Thymus (tissue), 11 donors: Measurements from ENCODE around the gene STK38L. TPM values are rescaled to one million over a fixed set of nuclear protein-coding genes. Genes with fewer than 3 reads are reported as not detected.

Experiments
- DNase-seq, 9 donors: peaks; one replicate each; pipeline ENCODE4 v3.0.0-alpha.2; 2013; ENCODE audit warnings: low spot score in 9 of 9, low read depth in 6 of 9, missing footprints in 1 of 9
- H3K27ac ChIP-seq, 2 donors: one replicate each; pipeline ENCODE4 v1.5.1; 2013; ENCODE audit warnings: control low read depth in 1 of 2, low read depth in 1 of 2, low read length in 1 of 2, mild to moderate bottlenecking in 1 of 2, moderate library complexity in 1 of 2
- H3K27me3 ChIP-seq, 2 donors: one replicate each; pipeline ENCODE4 v1.5.1; 2013; ENCODE audit warnings: low read length in 1 of 2; ENCODE audit not compliant: control insufficient read depth in 2 of 2, insufficient read depth in 1 of 2
- H3K36me3 ChIP-seq, 2 donors: one replicate each; pipeline ENCODE4 v1.5.1; 2013; ENCODE audit warnings: low read length in 1 of 2, mild to moderate bottlenecking in 1 of 2, moderate library complexity in 1 of 2; ENCODE audit not compliant: control insufficient read depth in 2 of 2, insufficient read depth in 2 of 2
- H3K4me1 ChIP-seq, 2 donors: one replicate each; pipeline ENCODE4 v1.5.1; 2013; ENCODE audit warnings: low read length in 2 of 2; ENCODE audit not compliant: control insufficient read depth in 2 of 2, insufficient read depth in 2 of 2
- H3K4me3 ChIP-seq, 2 donors: one replicate each; pipeline ENCODE4 v1.5.1; 2013; ENCODE audit warnings: low read length in 2 of 2, control low read depth in 1 of 2, mild to moderate bottlenecking in 1 of 2
- H3K9me3 ChIP-seq, 2 donors: one replicate each; pipeline ENCODE4 v1.5.1; 2013; ENCODE audit warnings: low read length in 1 of 2, mild to moderate bottlenecking in 1 of 2; ENCODE audit not compliant: control insufficient read depth in 2 of 2, insufficient read depth in 1 of 2
- WGBS: extraction: QIAGEN DNeasy Blood & Tissue Kit; methylation state at CpG from one replicate; pipeline ENCODE4 v1.1.7; 2013; 5-methylcytosine and 5-hydroxymethylcytosine counted together
- polyA plus RNA-seq: library from polyadenylated mRNA; stranded (reverse); fragments of 200-250 nt; gene quantifications from one replicate; pipeline ENCODE4 v1.2.3, GENCODE V29; 2013
- total RNA-seq: library from RNA; stranded (reverse); fragments of 120-200 nt; gene quantifications from one replicate; pipeline ENCODE4 v1.2.4, GENCODE V29; 2013
- donor health status: healthy.

The STK38L gene
- total and polyA plus RNA-seq, 2 donors: 21.8 to 35.6 TPM

DNA sequence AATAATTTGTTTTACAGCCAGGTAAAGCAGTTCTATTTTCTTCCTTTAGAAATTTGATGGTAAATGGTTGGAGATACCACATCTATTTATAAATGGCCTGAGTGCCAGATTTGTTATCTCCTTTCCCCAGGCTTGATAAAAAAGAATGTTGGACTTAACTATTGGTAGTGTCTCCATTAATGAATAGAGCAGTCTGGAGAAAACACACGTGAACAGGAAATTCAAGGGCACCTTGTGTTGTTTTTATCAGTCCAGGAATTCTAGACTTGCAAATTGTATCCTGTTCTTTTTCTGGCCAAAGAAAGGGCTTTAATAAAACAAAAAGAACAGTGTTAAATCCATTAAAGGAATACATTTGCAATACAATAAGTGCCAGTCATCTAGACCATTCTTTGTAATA lies 47.8 kb downstream of the STK38L start:
- no peaks in the 10 kb centered on the region for H3K36me3 ChIP-seq
- DNase-seq: no peak
- WGBS: 68% methylated on average over 1 of the region's 1 CpG
- no peaks in the 10 kb centered on the region for H3K9me3 ChIP-seq
- H3K4me3 ChIP-seq: no peak overlapping the region
- no peaks in the 10 kb centered on the region for H3K4me1 ChIP-seq
- no peak overlapping the region for H3K27ac ChIP-seq
- no peaks in the 10 kb centered on the region for H3K27me3 ChIP-seq

DNA sequence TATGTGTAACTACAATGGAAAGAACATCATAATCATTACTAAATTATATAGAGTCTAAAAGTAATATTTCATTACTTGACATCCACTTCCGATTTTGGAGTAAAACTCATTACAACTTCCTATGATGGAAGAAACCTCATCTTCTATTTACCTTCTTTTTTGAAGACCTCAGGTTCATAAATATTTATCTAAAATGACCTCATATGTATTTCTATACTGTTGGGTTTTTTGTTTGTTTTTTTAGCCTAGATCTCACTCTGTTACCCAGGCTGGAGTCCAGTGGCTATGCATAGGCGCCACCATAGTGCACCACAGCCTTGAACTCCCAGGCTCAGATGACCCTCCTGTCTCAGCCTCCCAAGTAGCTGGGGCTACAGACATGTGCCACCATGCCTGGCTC lies 48.6 kb downstream of the STK38L start:
- Histone ChIP-seq H3K36me3 (no peaks in the 10 kb centered on the region), H3K4me3 (no peak overlapping the region), H3K9me3 (no peaks in the 10 kb centered on the region), H3K4me1 (no peaks in the 10 kb centered on the region), H3K27ac (no peak overlapping the region), H3K27me3 (no peaks in the 10 kb centered on the region)
- no peak for DNase-seq
- 97% methylated on average over 2 of the region's 2 CpGs for WGBS

DNA sequence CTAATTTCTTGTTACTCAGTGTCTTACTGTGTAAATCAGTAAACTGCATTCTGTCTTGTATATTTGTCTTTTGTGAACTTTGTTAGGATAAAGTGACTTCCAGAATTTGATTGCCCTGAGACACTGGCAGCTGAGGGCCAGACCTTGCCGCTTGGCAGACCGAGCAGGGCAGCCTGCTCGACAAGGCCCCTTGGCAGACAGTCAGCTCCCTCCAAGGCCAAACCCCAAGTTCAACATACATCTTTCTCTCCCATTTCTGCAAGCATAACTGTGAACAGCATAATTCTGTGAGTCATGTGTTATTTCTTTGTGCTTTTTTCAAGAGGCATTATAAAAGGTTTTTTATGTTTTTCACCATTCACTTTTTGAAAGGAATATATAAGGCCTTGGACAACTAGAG lies 49.4 kb downstream of the STK38L start:
- WGBS: 90% methylated on average over 3 of the region's 3 CpGs
- Histone ChIP-seq H3K4me1 (no peaks in the 10 kb centered on the region), H3K27ac (no peak overlapping the region), H3K27me3 (no peaks in the 10 kb centered on the region), H3K9me3 (no peaks in the 10 kb centered on the region), H3K36me3 (peaks cover 0 to under 1% of the 10 kb centered on the region in 2 donors), H3K4me3 (no peak overlapping the region)
- no peak for DNase-seq

DNA sequence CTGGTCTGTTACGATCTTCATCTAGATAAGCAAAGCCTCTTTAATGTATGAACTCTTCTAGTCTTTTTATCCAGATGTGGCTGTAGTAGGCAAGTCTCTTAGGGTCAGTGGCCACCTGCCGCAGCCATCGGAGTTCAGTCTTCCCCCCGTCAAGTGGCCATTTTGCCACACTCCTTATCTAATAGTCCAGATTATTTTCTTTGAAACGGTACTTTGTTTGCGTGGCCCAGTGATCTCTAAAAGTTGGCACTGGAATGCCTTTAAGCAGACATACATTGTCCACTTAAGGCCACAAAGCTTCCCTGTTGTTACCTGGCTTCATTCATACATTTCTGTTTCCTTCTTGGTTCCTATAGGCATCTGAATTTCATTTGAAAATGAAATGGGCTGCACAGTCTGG lies 52.6 kb downstream of the STK38L start:
- Histone ChIP-seq H3K36me3 (peaks cover 0 to 14% of the 10 kb centered on the region in 2 donors), H3K9me3 (no peaks in the 10 kb centered on the region), H3K27me3 (no peaks in the 10 kb centered on the region), H3K4me1 (no peaks in the 10 kb centered on the region), H3K27ac (no peak overlapping the region), H3K4me3 (no peak overlapping the region)
- WGBS: 90% methylated on average over 6 of the region's 6 CpGs
- no peak for DNase-seq

DNA sequence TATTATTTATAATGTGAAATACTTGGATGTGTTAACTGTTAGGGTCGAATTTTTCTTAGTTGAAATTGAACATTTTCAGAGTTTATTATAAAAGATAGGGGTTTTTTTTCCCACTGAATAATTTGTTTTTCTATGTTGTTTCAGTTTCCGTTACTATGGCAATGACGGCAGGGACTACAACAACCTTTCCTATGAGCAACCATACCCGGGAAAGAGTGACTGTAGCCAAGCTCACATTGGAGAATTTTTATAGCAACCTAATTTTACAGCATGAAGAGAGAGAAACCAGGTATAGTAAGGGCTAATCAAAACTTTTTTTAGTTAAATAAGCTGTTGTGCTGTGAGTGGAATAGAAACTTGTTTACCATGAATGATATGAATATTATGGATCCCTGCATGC lies 53.5 kb downstream of the STK38L start:
- Histone ChIP-seq H3K4me3 (no peak overlapping the region), H3K27ac (no peak overlapping the region), H3K9me3 (no peaks in the 10 kb centered on the region), H3K36me3 (peaks cover 0 to 14% of the 10 kb centered on the region in 2 donors), H3K27me3 (no peaks in the 10 kb centered on the region), H3K4me1 (no peaks in the 10 kb centered on the region)
- WGBS: 96% methylated on average over 4 of the region's 4 CpGs
- DNase-seq: no peak

DNA sequence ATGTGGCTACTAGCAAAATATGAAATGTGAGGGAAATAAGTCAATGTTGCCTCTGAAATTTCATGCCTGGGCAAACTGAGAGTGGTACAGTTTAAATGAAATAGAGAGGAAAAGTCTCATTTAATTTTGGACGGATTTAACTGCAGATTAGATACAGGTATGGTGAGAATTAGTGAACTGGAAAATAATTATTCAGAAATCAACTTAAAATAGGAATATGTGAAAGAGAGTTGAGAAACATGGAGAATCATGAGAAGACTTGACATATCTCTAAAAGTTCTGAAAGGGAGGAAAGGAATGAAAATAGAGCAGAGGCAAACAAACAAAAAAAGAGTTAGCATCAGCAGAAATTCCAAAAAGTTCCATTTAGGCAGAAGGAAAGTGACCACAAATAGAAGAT lies 55.0 kb downstream of the STK38L start:
- 94% methylated on average over 1 of the region's 1 CpG for WGBS
- Histone ChIP-seq H3K27ac (no peak overlapping the region), H3K9me3 (no peaks in the 10 kb centered on the region), H3K4me1 (no peaks in the 10 kb centered on the region), H3K4me3 (no peak overlapping the region), H3K27me3 (no peaks in the 10 kb centered on the region), H3K36me3 (peaks cover 0 to 19% of the 10 kb centered on the region in 2 donors)
- no peak for DNase-seq

DNA sequence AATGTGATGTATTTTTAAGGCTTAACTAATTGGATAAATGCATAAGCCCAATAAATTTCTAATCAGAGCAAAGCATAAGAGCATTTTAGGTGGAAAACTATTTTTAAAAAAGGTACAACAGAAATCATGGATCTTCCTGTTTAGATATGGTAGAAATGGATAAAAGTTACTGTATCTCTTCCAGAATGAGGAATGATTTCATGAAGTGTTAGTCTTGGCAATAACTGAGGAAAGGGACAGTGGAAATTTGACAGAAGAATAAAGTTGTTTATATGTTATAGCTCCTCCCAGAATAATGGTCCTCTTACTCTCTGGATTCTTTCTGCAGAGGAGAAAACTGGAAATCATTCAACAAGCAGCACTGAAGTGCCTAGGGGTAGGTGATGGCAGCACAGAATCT lies 56.1 kb downstream of the STK38L start:
- Histone ChIP-seq H3K9me3 (no peaks in the 10 kb centered on the region), H3K36me3 (peaks cover 0 to 19% of the 10 kb centered on the region in 2 donors), H3K4me1 (no peaks in the 10 kb centered on the region), H3K27me3 (no peaks in the 10 kb centered on the region), H3K4me3 (no peak overlapping the region), H3K27ac (no peak overlapping the region)
- DNase-seq: no peak

DNA sequence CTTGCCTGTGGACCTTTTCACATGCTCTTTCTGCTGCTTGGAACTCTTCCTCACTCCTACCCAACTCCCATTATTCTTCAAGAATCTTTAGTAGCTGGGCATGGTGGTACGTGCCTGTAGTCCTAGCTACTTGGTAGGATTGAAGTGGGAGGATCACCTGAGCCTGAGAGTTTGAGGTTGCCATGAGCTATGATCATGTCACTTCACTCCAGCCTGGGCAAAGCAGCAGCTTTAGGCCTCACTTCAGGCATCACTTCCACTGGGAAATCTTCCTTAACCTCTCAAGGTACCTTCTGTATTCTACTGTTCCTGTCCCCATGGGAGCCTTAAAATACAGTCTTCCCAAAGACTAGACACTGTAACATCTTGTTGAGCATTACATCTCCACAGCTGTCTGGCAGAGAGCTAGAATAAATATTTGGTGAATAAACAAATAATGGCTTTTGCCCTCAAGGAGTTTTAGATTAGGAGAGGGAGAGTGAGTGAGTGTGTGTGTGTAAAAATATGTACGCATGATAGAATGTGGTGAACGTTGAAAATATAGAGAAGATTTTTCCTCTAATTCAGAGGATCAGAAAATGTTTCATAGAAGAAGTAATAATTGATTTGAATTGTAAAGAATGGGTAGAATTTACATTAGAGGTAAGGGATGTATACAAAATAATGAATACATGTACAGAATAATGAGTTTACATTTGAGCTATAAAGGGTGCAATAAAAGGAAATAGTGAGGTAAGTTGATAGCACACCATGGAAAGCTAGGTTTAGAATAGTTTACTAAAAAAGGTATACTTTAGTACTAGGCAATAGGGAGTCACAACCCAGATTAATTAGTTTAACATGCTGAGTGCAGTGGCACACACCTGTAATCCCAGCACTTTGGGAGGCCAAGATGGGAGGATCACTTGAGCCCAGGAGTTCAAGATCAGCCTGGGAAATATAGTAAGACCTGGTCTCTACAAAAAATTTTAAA lies 59.3 kb downstream of the STK38L start:
- no peaks in the 10 kb centered on the region for H3K27me3 ChIP-seq
- no peak for DNase-seq
- no peaks in the 10 kb centered on the region for H3K9me3 ChIP-seq
- H3K4me1 ChIP-seq: no peaks in the 10 kb centered on the region
- no peak overlapping the region for H3K4me3 ChIP-seq
- H3K27ac ChIP-seq: no peak overlapping the region
- H3K36me3 ChIP-seq: peaks cover 0 to 22% of the 10 kb centered on the region in 2 donors
- 98% methylated on average over 3 of the region's 3 CpGs for WGBS

DNA sequence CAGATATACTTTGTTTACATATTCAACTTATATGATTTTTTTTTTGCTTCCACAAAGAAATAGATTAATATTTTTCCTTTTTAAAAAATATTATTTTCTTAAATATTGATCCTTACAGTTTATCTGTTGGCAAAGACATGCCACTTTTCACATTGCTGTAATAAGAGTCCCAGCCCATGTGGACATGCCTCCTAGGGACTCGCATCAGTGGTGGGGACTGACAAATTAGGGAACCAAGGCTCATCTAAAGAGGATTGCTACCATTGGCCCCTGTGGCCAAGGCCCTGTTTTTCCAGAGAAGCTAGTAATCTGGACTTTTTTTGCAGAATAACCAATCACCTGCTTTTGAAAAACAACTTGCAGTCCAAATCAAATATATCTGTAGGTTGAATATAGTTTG lies 60.8 kb downstream of the STK38L start:
- peaks cover 3 to 27% of the 10 kb centered on the region in 2 donors for H3K36me3 ChIP-seq
- WGBS: 90% methylated on average over 1 of the region's 1 CpG
- no peak overlapping the region for H3K4me3 ChIP-seq
- H3K9me3 ChIP-seq: no peaks in the 10 kb centered on the region
- no peak for DNase-seq
- H3K27ac ChIP-seq: no peak overlapping the region
- no peaks in the 10 kb centered on the region for H3K27me3 ChIP-seq
- no peaks in the 10 kb centered on the region for H3K4me1 ChIP-seq
